MG63 (cell line): ENCODE results near the gene EPN1. TPM values are rescaled to one million over a fixed set of nuclear protein-coding genes. Genes with fewer than 3 reads are reported as not detected.

Source experiments
- DNase-seq: peaks from one replicate; pipeline ENCODE4 v3.0.0-alpha.2; 2020
- H3K27me3 ChIP-seq: fragments of 250-450 bp; sonication (Bioruptor Pico); 2 replicates; pipeline ENCODE4 v1.5.1; 2020; ENCODE audit warnings: mild to moderate bottlenecking, moderate library complexity
- H3K36me3 ChIP-seq: fragments of 250-450 bp; sonication (Bioruptor Pico); 2 replicates; pipeline ENCODE4 v1.5.1; 2020; ENCODE audit warnings: mild to moderate bottlenecking, moderate library complexity
- H3K4me3 ChIP-seq: fragments of 250-450 bp; sonication (Bioruptor Pico); 2 replicates; pipeline ENCODE4 v1.5.1; 2020; ENCODE audit warnings: mild to moderate bottlenecking, moderate library complexity
- H3K9me3 ChIP-seq: fragments of 250-450 bp; sonication (Bioruptor Pico); 2 replicates; pipeline ENCODE4 v1.5.1; 2020; ENCODE audit warnings: mild to moderate bottlenecking, moderate library complexity
- total RNA-seq: library from RNA; depleted of rRNA; stranded (reverse); fragments of >200 nt; shearing (Covaris generic); gene quantifications from 2 replicates; pipeline ENCODE4 v1.2.3, GENCODE V29; 2014; ENCODE audit warnings: low replicate concordance; rRNA removed

Gene EPN1
- total RNA-seq, result 57.1 and 158 TPM in 2 replicates

DNA sequence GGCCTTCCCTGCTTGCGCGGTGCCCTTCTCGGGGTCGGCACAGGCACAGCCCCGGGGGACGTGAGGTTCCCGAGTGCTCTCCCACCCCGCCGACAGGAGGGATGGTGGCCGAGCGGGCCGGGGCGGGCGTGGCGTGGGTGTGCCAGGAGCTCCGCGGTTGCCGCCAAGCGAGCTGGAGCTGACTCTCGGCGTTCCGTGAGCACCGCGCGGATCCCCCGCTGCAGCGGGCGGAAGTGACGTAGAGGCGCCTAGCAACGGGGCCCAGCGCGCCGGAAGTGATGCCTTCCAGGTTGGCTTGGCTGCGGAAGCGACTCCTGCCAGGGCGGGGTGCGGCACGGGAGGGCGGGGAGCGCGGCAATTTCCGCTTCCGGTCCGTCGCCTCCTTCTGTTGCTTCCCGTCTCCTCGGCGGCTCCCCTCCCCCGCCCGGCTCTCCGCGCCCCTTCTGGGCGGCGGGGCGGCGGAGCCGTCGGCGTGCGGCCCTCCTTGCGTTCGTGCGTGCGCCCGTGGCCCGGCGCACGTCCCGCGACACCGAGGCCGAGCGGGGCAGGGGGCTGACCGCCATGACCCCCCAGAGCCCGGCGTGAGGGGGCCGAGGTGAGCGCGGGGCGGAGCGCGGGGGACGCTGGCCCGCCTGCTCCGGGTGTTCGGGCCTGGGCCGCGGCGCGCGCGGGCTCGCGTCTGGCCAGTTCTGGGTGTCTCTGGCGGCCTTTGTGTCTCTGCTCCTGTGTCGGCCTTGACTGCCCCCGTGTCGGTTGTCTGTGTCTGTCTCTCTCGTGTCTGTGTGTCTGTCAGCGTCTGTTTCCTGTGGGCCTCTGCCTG is at the start of gene EPN1:
TSS of gene EPN1 (plus strand) at position 386 of the 820 bp plus-strand sequence. CDS start 3,402 bp downstream, outside the sequence.
- peak within 1 kb of the TSS; percentile 77 for H3K4me3 ChIP-seq
- peak; percentile 99 for DNase-seq
- H3K27me3 ChIP-seq, result no peaks in the 10 kb centered on the region
- peaks cover 74% of the 10 kb centered on the region for H3K36me3 ChIP-seq
- no peaks in the 10 kb centered on the region for H3K9me3 ChIP-seq

DNA sequence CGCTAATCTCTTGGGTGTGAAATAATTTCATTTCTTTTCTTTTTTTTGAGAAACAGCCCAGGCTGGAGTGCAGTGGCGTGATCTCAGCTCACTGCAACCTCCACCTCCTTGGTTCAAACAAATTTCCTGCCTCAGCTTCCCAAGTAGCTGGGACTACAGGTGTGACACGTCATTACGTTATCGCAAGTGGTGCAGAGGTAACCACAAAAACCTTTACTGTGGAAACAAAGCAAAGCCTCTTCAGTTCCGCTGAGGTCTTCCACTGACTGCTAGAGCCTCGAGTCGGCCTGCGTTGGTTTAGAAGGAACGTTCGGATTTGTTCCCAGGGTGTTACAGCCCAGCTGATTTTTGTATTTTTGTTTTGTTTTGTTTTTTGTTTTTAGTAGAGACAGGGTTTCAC is 48.7 kb upstream of the EPN1 start:
- Histone ChIP-seq H3K4me3 (no peak overlapping the region), H3K36me3 (0 out of 2 replicates have a peak, but pooled peaks cover 2% of the 10 kb centered on the region), H3K27me3 (no peaks in the 10 kb centered on the region), H3K9me3 (no peaks in the 10 kb centered on the region)
- no peak for DNase-seq

DNA sequence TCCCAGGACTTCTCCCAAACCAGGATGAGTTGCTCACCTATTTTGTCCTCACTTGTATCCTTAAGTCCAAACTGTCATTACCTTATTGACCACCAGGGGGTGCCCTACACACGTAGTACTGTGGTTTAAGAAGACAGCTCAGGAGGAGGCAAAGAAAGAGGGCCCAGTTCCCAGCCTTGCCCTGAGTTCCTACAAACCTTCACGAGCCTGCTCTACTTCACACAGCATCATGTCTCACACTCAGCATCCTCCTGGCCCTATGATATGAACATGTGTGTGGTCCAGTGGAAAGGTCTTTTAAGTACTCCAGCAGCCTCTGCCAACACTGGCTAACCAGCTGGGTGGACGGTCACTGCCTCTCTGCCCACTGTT is 42.6 kb upstream of the EPN1 start:
- DNase-seq, result peak; percentile 79
- Histone ChIP-seq H3K4me3 (no peak overlapping the region), H3K9me3 (no peaks in the 10 kb centered on the region), H3K27me3 (no peaks in the 10 kb centered on the region), H3K36me3 (peaks cover 18% of the 10 kb centered on the region)

DNA sequence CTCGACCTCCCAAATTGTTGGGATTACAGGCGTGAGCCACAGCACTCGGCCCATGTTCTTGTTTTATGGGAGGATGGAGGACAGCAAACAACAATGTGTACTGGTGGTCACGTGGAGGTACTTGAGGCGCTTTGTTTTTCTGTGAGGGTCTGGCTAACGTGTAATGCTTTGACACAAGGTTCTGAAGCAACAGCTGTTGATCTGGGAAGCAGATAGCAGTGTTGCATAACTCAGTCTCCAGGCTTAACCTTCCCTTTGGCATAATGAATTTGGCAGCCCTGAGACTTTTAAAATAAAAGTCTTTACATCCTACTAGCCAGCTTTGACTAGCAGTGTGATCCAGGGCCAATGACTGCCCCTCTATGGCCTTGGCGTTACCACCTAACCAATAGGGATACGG is 41.2 kb upstream of the EPN1 start:
- Histone ChIP-seq H3K36me3 (peaks cover 30% of the 10 kb centered on the region), H3K27me3 (no peaks in the 10 kb centered on the region), H3K9me3 (no peaks in the 10 kb centered on the region), H3K4me3 (peak overlapping the region; percentile 100)
- DNase-seq, result no peak

DNA sequence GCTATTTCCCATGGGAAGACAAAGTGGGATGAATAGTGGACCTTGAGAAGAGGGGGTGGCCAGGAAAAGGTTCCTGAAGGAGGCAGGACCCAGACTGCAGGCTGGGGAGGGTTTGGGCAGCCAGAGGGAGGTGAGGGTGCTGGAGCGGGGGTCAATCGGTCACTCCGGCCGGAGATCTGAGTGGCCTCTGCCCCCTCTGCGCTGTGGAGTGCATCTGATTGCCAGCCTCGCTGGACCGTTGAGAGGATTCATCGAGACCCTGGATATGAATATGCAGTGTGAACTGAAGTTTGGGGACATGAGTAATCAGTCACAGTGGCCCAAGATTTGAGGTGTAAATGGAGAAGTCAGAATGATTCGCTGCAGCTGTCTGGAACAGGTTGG is 39.7 kb upstream of the EPN1 start:
- no peaks in the 10 kb centered on the region for H3K27me3 ChIP-seq
- H3K4me3 ChIP-seq, result peak overlapping the region; percentile 100
- H3K36me3 ChIP-seq, result peaks cover 35% of the 10 kb centered on the region
- H3K9me3 ChIP-seq, result no peaks in the 10 kb centered on the region
- DNase-seq, result no peak

DNA sequence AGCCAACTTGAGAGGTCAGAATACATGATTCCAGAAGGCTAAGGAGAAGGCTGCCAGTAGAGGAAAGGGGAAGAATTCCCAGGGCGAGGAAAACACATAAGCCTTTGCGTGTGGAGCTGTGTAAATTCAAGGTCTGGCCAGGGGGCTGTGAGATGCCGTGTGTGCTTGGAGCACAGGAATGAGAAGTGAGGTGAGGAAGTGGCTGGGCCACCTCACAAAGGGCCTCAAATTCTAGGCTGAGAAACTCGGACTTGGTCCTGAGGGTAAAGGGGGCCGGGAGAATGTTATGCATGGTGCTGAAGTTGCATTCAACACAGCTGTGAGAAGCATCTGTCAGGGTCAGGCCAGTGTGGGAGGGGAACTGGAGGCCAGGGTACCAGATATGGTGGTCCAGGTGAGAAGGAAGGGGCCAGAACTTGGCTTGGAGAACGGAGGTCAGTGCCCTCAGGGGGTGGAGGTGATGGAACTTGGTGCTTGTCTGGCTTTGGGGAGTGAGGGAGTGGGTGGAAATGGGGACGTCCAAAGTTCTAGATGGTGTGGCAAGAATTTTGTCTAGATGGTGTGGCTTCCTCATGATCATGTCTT is 39.1 kb upstream of the EPN1 start:
- H3K36me3 ChIP-seq, result peaks cover 35% of the 10 kb centered on the region
- H3K9me3 ChIP-seq, result no peaks in the 10 kb centered on the region
- H3K27me3 ChIP-seq, result no peaks in the 10 kb centered on the region
- no peak for DNase-seq
- H3K4me3 ChIP-seq, result peak overlapping the region; percentile 100

DNA sequence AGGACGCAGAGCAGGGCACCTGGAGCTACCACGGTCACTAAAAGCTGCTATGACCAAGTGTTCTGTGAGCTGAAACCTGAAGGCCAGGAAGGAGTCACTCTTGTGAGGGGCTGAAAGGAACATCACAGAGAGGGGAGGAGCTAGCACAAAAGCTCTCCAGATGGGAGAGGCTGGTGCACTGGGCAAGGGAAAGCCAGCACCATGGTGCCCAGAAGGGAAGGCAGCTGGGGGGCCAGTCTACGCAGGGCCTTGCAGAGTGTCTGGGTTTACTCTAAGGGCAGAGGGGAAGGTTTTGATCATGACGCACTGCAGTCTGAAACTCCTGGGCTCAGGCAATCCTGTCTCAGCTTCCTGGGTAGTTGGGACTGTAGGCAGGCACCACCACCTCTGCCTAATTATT is 38.3 kb upstream of the EPN1 start:
- H3K4me3 ChIP-seq, result peak overlapping the region; percentile 100; the same call in 1 of the 2 replicates
- H3K27me3 ChIP-seq, result no peaks in the 10 kb centered on the region
- DNase-seq, result no peak
- no peaks in the 10 kb centered on the region for H3K9me3 ChIP-seq
- H3K36me3 ChIP-seq, result peaks cover 35% of the 10 kb centered on the region

DNA sequence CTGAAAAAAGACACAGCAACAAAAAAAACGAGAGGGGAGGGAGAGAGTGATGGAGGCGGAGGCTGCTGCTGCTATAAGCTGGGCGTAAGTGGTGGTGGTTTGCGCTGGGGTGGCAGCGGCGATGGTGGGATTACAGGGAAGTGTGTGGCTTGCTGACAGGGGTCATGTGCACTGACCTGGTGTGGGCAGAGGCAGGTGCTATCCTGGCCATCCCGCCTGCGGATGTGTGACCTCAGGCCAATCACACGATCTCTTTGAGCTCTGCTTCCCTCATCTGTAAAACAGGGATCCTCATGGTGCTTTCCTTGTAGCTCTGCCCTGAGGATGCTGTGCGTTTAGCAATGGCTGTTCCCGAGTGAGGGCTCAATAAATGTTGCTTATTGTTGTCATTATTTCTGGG is 37.5 kb upstream of the EPN1 start:
- no peaks in the 10 kb centered on the region for H3K9me3 ChIP-seq
- no peak for DNase-seq
- H3K27me3 ChIP-seq, result no peaks in the 10 kb centered on the region
- H3K4me3 ChIP-seq, result no peak overlapping the region
- peaks cover 35% of the 10 kb centered on the region for H3K36me3 ChIP-seq

DNA sequence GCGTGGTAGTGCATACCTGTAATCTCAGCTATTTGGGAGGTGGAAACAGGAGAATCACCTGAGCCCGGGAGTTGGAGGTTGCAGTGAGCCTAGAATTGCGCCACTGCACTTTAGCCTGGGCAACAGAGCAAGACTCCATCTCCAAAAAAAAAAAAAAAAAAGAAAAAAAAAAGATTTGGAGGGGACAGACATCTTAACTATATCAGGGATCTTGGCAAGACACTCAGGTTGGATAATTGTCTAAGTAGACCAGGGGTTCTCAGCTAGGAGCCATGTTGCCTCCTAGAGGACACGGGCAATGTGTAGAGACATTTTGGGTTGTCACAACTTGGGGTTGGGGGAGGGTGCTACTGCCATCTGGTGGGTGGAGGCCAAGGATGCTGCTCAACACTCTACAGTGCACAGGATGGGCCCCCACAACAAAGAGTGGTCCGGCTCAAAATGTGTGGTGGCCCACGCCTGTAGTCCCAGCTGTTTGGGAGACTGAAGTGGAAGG is 36.1 kb upstream of the EPN1 start:
- DNase-seq, result peak; percentile 66
- Histone ChIP-seq H3K27me3 (no peaks in the 10 kb centered on the region), H3K36me3 (peaks cover 36% of the 10 kb centered on the region), H3K9me3 (no peaks in the 10 kb centered on the region), H3K4me3 (no peak overlapping the region; the same call in 1 of the 2 replicates)

DNA sequence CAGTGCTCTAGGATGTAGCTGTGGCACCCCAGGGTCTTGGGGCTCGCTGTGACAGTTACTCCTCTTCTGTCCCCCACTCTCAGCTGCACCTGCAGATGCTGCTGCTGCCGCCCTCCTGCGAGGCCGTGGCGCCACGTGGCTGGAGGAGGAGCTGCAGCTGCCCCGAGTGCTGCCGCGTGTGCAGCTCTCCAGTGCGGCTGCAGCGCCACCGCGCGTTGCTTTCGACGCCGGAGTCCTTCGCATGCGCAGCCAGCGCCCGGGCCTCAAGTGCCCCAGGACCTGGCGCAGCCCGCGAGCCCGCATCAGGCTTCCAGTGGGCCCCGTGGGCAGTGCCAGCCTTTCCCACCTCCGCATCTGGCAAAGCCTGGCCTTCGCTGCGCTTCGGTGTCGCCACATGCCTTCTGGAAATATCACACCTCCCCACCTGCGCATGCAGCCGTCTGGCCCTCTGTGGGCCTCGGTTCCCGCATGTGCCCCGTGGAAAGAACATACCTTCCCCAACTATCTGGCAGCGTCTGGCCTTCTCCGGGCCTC is 34.9 kb upstream of the EPN1 start:
- Histone ChIP-seq H3K9me3 (no peaks in the 10 kb centered on the region), H3K27me3 (no peaks in the 10 kb centered on the region), H3K36me3 (peaks cover 46% of the 10 kb centered on the region), H3K4me3 (peak overlapping the region; percentile 75)
- DNase-seq, result peak; percentile 70

DNA sequence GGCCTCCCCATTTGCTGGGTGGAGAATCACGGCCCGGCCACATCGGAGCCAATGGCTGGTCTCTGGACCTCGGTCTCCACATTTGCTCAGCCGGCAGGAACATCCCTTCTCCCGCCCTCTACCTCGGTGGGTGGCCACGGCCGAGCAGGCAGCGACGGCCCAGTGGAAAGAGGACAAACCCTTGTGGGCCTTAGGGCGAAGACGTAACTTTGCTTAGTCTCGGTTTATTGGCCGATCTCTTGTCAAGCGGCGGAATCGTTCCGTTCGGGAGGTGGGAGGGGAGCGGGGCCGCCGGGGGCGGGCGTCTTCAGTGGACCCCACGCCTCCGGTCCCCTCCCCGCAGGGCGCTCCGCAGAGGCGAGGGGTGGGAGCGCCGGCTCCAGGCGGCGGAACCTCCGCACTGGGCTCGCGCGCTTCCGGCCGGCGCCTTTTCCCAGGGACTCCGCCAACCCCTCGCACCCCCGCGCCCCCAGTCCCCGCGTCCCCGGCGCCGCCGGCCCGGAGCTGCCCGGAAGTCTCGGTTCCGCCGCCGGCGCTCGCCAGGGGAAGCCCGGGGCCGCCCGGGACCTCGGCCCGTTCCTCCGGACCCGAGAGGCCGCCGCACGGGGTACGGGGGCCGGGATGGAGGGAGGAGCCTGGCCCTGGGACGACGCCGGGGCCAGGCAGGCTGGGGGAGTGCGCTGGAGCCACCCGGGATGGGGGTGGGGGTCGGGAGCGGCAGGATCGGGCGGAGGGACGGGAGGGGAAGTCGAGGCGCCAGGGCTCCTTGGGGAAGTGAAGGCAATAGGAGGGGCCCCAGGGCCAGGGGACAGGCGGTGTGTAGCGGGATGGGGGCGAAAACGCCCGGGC is 34.2 kb upstream of the EPN1 start, which contains the start of gene ZNF580:
TSS of gene ZNF580 (plus strand) at position 426 of the 849 bp plus-strand sequence. CDS start 1,507 bp downstream, outside the sequence.
- Histone ChIP-seq H3K27me3 (no peaks in the 10 kb centered on the region), H3K36me3 (peaks cover 50% of the 10 kb centered on the region), H3K4me3 (peak within 1 kb of the TSS; percentile 75), H3K9me3 (no peaks in the 10 kb centered on the region)
- DNase-seq, result peak; percentile 88

DNA sequence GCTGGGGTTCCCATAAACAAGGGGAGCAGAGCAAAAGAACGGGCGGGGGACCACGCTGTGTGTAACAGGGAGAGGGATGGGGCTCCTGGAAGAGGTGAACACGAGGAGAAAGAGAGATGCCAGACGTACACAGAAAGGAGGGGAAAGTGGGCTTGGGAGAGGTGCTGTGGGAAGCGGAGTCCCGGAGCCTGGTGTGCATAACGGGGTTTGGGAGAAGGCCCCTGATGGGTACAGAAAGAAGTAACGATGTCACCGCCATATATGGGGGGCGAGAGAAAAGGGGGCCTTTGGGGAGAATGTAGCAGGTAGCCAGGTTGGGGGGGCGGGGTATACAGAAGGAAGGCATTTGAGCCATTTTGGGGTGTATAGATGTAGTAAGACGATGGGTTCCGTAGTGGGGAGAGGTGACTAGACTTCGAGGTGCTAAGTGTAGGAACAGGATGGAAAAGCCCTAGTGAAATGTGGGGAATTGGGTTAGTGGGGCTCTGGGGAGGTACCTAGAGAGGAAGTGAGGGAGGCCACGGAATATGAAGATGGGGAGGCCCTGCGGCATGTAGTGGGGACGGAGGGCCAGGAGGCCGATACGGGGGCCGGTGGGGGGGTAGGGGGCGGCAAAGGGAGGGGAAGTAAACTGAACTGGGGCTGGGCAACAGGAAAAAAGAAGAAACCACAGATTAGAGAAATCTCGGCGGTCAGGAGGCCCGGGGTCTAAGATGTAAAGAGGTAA is 33.4 kb upstream of the EPN1 start:
- DNase-seq, result no peak
- no peaks in the 10 kb centered on the region for H3K9me3 ChIP-seq
- peaks cover 50% of the 10 kb centered on the region for H3K36me3 ChIP-seq
- H3K27me3 ChIP-seq, result no peaks in the 10 kb centered on the region
- peak overlapping the region; percentile 75 for H3K4me3 ChIP-seq

DNA sequence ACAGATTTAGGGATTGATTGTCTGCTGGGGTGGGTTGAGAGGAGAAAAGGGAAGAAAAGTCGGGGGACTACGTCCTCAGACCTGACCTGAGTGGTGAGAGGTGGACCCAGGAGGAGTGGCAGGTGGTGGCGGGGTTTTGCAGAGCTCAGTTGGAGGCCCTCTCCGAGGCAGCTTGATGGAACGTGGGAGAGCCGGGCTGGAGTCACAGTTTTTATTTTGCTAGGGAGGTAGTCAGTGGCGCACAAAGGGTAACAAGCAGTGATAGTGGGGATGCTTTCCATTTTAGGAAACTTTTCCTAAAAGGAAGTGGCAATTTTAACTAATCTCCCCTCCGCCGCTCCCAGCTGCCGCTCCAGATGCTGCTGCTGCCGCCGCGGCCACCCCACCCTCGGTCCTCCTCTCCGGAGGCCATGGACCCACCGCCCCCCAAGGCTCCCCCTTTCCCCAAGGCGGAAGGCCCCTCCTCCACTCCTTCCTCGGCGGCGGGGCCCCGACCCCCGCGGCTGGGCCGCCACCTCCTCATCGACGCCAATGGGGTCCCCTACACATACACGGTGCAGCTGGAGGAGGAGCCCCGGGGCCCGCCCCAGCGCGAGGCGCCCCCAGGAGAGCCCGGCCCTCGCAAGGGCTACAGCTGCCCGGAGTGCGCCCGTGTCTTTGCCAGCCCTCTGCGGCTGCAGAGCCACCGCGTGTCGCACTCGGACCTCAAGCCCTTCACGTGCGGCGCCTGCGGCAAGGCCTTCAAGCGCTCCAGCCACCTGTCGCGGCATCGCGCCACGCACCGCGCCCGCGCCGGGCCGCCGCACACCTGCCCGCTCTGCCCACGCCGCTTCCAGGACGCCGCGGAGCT is 32.6 kb upstream of the EPN1 start:
- peak; percentile 35 for DNase-seq
- peaks cover 52% of the 10 kb centered on the region for H3K36me3 ChIP-seq
- H3K9me3 ChIP-seq, result no peaks in the 10 kb centered on the region
- no peaks in the 10 kb centered on the region for H3K27me3 ChIP-seq
- H3K4me3 ChIP-seq, result peak overlapping the region; percentile 75

DNA sequence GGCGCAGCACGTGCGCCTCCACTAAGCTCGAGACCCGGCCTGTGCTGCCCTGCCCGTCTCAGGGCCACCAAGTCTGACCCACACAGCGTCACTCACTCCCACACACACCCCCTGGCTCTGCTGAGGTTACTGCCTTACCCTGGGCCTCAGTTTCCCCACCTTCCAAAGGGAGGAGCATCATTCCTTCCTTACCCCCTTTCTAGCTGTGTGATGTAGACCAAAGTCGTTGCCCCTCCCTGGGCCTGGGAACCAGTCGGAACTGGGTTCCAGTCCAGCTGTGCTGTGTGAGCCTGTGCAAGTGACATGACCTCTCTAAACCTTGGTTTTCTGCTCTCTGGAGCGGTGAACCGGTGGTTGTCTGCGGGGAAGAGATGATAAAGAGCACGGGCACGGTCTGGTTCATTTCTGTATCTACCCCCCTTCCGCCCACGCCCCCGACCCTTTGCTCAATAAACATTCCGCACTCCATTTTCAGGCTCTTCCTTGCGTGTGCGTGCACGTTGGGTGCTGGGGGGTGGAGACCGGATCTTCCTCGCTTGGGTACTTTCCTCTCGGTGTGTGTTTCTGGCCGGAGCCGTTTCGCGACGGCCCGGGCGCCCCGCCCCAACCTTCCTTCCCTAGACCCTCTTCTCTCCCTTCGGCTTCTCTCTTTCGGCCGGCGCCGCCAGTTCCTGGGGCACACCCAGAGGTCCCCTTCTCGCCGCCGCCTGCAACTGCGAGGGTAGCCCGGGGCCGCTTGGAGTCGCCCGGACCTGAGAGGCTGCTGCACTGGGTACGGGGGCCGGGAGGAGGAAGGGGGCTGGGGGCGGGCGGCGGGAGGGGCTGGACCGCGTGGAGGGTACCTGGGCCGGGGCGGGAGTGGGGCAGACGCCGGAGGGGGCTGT is 31.8 kb upstream of the EPN1 start, which contains the start of gene ZNF581:
TSS of gene ZNF581 (plus strand) at position 647 of the 884 bp plus-strand sequence. CDS start 923 bp downstream, outside the sequence.
- Histone ChIP-seq H3K27me3 (no peaks in the 10 kb centered on the region), H3K9me3 (no peaks in the 10 kb centered on the region), H3K4me3 (peak within 1 kb of the TSS; percentile 75), H3K36me3 (peaks cover 49% of the 10 kb centered on the region)
- DNase-seq, result peak; percentile 85
